Stomach (tissue), 4 donors: Measurements from ENCODE around the gene GLB1L2.

ENCODE experiments used
- EP300 ChIP-seq: sonication (generic); formaldehyde crosslinking; IDR thresholded peaks from one replicate; pipeline ENCODE4 v1.6.1; 2017; ENCODE audit warnings: antibody characterized with exemption
- POLR2A ChIP-seq, 4 donors: fragments of 450-650 bp; IDR thresholded peaks; one replicate each; pipeline ENCODE4 v1.6.1; 2016; ENCODE audit warnings: antibody characterized with exemption in 4 of 4, control low read depth in 2 of 4, mild to moderate bottlenecking in 1 of 4, moderate library complexity in 1 of 4
- TF ChIP-seq, protein P1 (sequence below), 7 experiments: fragments of 450-650 bp in 4 of 7; fragments of 200-600 bp in 3 of 7; sonication (generic) in 3 of 7; IDR thresholded peaks; one replicate each; pipeline ENCODE4 v1.5.1; 2016 to 2019; ENCODE audit warnings: antibody characterized with exemption in 7 of 7, control low read depth in 2 of 7, mild to moderate bottlenecking in 1 of 7

DNA sequence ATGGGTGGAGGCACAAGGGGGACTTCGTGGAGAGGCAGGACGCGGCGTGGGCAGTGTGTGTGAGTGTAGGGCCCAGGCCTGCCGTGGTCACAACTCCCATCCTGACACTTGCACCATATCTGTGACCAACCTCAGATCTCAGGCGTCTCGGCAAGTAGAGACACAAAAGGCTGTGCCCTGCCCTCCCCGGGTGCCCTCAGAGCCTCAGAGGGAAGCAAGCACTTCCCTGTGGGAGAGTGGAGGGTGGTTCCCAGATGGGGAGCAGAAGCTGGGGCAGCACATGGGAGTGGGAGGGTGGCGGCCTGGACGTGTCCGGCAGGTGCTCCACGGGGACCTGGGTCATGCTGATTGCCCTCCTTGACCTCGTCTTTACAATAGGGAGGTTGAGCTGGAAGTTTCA is 59.9 kb downstream of the GLB1L2 start:
- TF ChIP-seq POLR2A (IDR thresholded peaks at IDR 0.05): no peak
- no peak for TF ChIP-seq EP300
- TF ChIP-seq, protein P1, sequence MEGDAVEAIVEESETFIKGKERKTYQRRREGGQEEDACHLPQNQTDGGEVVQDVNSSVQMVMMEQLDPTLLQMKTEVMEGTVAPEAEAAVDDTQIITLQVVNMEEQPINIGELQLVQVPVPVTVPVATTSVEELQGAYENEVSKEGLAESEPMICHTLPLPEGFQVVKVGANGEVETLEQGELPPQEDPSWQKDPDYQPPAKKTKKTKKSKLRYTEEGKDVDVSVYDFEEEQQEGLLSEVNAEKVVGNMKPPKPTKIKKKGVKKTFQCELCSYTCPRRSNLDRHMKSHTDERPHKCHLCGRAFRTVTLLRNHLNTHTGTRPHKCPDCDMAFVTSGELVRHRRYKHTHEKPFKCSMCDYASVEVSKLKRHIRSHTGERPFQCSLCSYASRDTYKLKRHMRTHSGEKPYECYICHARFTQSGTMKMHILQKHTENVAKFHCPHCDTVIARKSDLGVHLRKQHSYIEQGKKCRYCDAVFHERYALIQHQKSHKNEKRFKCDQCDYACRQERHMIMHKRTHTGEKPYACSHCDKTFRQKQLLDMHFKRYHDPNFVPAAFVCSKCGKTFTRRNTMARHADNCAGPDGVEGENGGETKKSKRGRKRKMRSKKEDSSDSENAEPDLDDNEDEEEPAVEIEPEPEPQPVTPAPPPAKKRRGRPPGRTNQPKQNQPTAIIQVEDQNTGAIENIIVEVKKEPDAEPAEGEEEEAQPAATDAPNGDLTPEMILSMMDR (IDR thresholded peaks at IDR 0.05): no peak
